ENCODE results near the gene KANK2. TPM values are rescaled to one million over a fixed set of nuclear protein-coding genes. Genes with fewer than 3 reads are reported as not detected.
A peak's percentile ranks its signal among the peaks of the same experiment; 100 is the strongest.

The KANK2 gene
- total and polyA plus RNA-seq, 2 of the 8 experiments (the other 6 are each of a cell fraction or from before 2014, with no cell fraction given) = 25.2 to 42.3 TPM

- H3K14ac ChIP-seq (ENCODE audit: insufficient read length) = no peak within 1 kb of the TSS
- peak within 1 kb of the TSS; percentile 82; the same call in 1 of the 2 replicates for H3K27ac ChIP-seq (ENCODE audit: low read depth, low read length)
- DNase-seq (ENCODE audit: low read depth in 1 of 2, low spot score in 2 of 2) = peak; percentile 93 to 94
- H4K8ac ChIP-seq (ENCODE audit: extremely low read depth, insufficient read depth, low read length) = peak within 1 kb of the TSS; percentile 94; the same call in 1 of the 2 replicates
- H2BK120ac ChIP-seq (replicated peaks; ENCODE audit: low read depth, low read length) = peak within 1 kb of the TSS; percentile 54
- peaks cover 7 to 21% of the 10 kb centered on the region in 2 experiments; a peak in 3 of 4 replicates for H3K79me2 ChIP-seq (ENCODE audit: control insufficient read depth in 1 of 2, insufficient read depth in 2 of 2, low read length in 2 of 2)
- H3K4me1 ChIP-seq (replicated peaks in 1 of 4; ENCODE audit: control insufficient read depth in 3 of 4, insufficient read depth in 4 of 4, low read length in 3 of 4) = peaks cover 0 to 3% (median 0%) of the 10 kb centered on the region in 4 experiments; a peak in 1 of 7 replicates
- WGBS, 2 experiments (ENCODE audit: extremely low coverage in 1 of 2, insufficient coverage in 1 of 2, insufficient read length in 1 of 2, insufficient replicate concordance in 2 of 2, low coverage in 1 of 2, low lambda C conversion rate in 2 of 2, missing lambda C conversion rate in 1 of 2) = 3% methylated on average over 49 of the region's 50 CpGs; no CpG with 5 or more reads in 1 of the 2 experiments
- peak within 1 kb of the TSS; percentile 54 to 93 (median 90) for H3K9ac ChIP-seq (replicated peaks in 1 of 4; ENCODE audit: extremely low read depth in 1 of 4, low read depth in 3 of 4, low read length in 3 of 4)
- peak within 1 kb of the TSS; percentile 69 to 70 for H3K4me2 ChIP-seq (ENCODE audit: insufficient read depth in 1 of 2, low read depth in 2 of 2, low read length in 2 of 2)
- ChIA-PET POLR2A (ENCODE audit: partially characterized antibody) (interaction anchor here (0.7 to 5.0 kb wide), 10 partner anchors 9 to 49 kb away, joined by 3 to 37 read pairs (median 4); no protein-coding TSS in a partner anchor), CTCF (ENCODE audit: partially characterized antibody) (interaction anchor here (0.6 to 2.2 kb wide), 10 partner anchors 8 to 214 kb away, joined by 3 to 9 read pairs (median 3); no protein-coding TSS in a partner anchor)
- no peaks in the 10 kb centered on the region; the same call in 1 of the 2 replicates for H3K23me2 ChIP-seq (ENCODE audit: low read depth, low read length)
- peak within 1 kb of the TSS; percentile 87 for H4K5ac ChIP-seq (ENCODE audit: insufficient read length, low read depth, low read length)
- H3K18ac ChIP-seq (ENCODE audit: extremely low read depth, low read length) = peak within 1 kb of the TSS; percentile 91
- no peaks in the 10 kb centered on the region for H4K20me1 ChIP-seq (replicated peaks in 1 of 2; ENCODE audit: control insufficient read depth in 1 of 2, insufficient read depth in 2 of 2, low read length in 2 of 2)
- peaks cover 0 to 7% (median 2%) of the 10 kb centered on the region in 4 experiments; a peak in 4 of 8 replicates for H3K36me3 ChIP-seq (ENCODE audit: control insufficient read depth in 2 of 4, insufficient read depth in 4 of 4, low read length in 3 of 4)
- no peaks in the 10 kb centered on the region for H3K9me3 ChIP-seq (ENCODE audit: insufficient read depth in 2 of 2, low read depth in 1 of 2, low read length in 1 of 2)
- H2BK12ac ChIP-seq (ENCODE audit: low read depth, low read length) = no peak within 1 kb of the TSS
- H3K79me1 ChIP-seq (ENCODE audit: low read depth, low read length) = no peaks in the 10 kb centered on the region; the same call in none of the 2 replicates
- peak within 1 kb of the TSS; percentile 54; the same call in 1 of the 2 replicates for H2AFZ ChIP-seq (ENCODE audit: low read length)
- H2BK5ac ChIP-seq (ENCODE audit: low read depth, low read length) = peak within 1 kb of the TSS; percentile 80; the same call in 1 of the 2 replicates
- no peak within 1 kb of the TSS for H2AK5ac ChIP-seq (ENCODE audit: low read depth, low read length)
- peak; percentile 78 for FAIRE-seq
- peak within 1 kb of the TSS; percentile 63 for H3K56ac ChIP-seq (replicated peaks; ENCODE audit: insufficient read length, low read depth, low read length)
- H3K27me3 ChIP-seq (replicated peaks in 1 of 4; ENCODE audit: control insufficient read depth in 3 of 4, extremely low read depth in 1 of 4, insufficient read depth in 3 of 4, low read length in 3 of 4) = no peaks in the 10 kb centered on the region
- peak within 1 kb of the TSS; percentile 76 to 93 (median 87) for H3K4me3 ChIP-seq (ENCODE audit: extremely low read depth in 1 of 4, insufficient read depth in 2 of 4, low read depth in 3 of 4, low read length in 4 of 4)
- peak within 1 kb of the TSS; percentile 64 for H3K4ac ChIP-seq (replicated peaks; ENCODE audit: insufficient read length, low read depth, low read length)
- H2BK20ac ChIP-seq (ENCODE audit: low read length) = no peak within 1 kb of the TSS
- no peak within 1 kb of the TSS for H3K23ac ChIP-seq (ENCODE audit: insufficient read length)
- H4K91ac ChIP-seq (replicated peaks; ENCODE audit: insufficient read length, low read length) = peak within 1 kb of the TSS; percentile 55
- peak within 1 kb of the TSS; percentile 9; the same call in 1 of the 2 replicates for H2BK15ac ChIP-seq (ENCODE audit: low read length)
- TF ChIP-seq SRF (IDR thresholded peaks at IDR 0.05; ENCODE audit: low read depth, low read length) (no peak), RAD21 (IDR thresholded peaks at IDR 0.05 in 1 of 2, conservative IDR thresholded peaks at IDR 0.05 in 1 of 2; ENCODE audit: low read depth in 2 of 2, low read length in 2 of 2) (no peak; a peak in 1 of 4 replicates), KDM4A (IDR thresholded peaks at IDR 0.05; ENCODE audit: low read depth, low read length, severe bottlenecking) (peak; percentile 81), SIX5 (IDR thresholded peaks at IDR 0.05; ENCODE audit: low read depth, low read length) (no peak), RFX5 (IDR thresholded peaks at IDR 0.05; ENCODE audit: borderline replicate concordance, low read depth, low read length) (no peak), SP2 (IDR thresholded peaks at IDR 0.05; ENCODE audit: low read length) (peak; percentile 84), TAF1 (IDR thresholded peaks at IDR 0.05; ENCODE audit: low read depth, low read length) (peak; percentile 99), RBBP5 (IDR thresholded peaks at IDR 0.05; ENCODE audit: borderline replicate concordance, low read depth, low read length) (0 out of 2 replicates have a peak, but pooled peaks have one; percentile 45), GABPA (IDR thresholded peaks at IDR 0.05; ENCODE audit: borderline replicate concordance, insufficient read depth, low read length) (no peak)
Observed at GRCh38 chr19:11155373-11156120, 41.8 kb downstream of the KANK2 start, which contains the start of gene SPC24. Gene SPC24 (minus strand): TSS chr19:11155782. CDS start chr19:11155776, 6 bp downstream.

Measured in H1 (cell line).